HS-27A (cell line): Measurements from ENCODE around the gene PDE6D.

Experiments used
- DNase-seq: peaks from one replicate; pipeline ENCODE4 v3.0.0-alpha.2; 2012; ENCODE audit warnings: low read depth, missing footprints

The PDE6D gene

DNA sequence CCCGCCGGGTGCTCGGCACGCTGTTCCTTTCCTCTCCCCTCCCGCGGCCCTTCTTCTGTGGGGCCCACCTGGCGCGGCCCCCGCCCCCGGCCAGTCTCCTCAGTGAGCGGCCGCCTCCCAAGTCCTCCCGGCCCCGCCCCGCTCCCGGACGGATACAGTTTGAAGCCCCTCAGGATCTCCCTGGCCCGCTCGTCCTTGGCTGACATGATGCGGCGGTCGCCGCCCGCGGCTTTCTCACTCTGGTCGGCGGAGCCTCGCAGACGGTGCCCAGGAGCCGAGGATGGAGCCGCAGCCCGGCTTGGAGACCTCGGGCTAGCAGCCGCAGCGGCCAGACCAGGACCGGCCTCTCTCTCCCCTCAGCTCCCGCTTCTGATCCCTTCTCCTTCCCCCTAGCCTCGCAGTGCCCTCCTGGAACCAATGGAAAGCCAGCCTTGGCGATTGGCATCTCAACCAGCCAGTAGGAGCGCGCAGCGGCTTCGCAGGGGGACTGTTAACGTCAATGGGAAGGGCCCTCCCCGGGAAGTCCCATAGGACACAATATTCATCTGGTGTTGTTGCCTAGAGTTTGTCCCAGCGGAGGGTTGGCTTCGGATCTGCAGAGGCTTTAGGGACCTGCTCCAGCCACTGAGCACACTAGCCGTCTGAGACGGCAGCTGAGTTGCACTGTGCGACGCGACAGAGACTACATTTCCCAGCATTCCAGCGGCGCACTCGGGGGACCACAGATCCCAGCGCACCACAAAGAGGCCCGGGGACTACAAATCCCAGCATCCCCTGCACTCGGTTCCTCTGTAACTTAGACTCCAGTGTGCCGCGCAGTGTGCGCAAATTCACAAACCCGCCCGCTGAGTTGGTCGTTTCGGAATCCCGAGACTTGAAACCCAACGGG, at the start of gene PDE6D:
TSS of gene PDE6D (minus strand) at position 374 of the 889 bp plus-strand sequence. CDS start at position 206, 168 bp downstream.
- peak; percentile 95 for DNase-seq

- DNase-seq: no peak
Observed at GRCh38 chr2:231821908-231822307, 40.8 kb upstream of the PDE6D start.

DNA sequence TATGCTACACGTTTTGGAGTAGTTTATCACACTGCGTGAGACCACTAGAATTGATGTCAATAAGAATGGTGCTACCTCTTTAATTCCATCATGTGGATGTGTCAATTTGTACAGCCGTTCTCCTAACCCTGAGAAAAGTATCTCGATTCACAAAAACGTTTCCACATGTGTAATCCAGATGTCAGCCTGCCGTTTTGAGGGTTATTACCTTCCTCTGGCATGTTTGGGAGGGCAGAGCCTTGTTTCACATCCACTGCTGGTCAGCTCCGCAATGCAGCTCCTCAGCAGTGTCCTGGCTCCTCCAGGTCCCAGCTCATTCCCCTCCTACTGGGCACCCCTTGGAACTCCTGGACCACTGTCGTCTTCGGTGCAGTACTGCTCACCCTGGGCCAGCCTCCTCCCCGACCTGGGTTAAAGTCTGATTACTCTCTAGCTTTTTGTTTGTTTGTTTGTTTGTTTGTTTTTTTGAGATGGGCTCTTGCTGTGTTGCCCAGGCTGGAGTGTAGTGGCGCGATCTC, 39.8 kb upstream of the PDE6D start:
- DNase-seq: no peak

DNA sequence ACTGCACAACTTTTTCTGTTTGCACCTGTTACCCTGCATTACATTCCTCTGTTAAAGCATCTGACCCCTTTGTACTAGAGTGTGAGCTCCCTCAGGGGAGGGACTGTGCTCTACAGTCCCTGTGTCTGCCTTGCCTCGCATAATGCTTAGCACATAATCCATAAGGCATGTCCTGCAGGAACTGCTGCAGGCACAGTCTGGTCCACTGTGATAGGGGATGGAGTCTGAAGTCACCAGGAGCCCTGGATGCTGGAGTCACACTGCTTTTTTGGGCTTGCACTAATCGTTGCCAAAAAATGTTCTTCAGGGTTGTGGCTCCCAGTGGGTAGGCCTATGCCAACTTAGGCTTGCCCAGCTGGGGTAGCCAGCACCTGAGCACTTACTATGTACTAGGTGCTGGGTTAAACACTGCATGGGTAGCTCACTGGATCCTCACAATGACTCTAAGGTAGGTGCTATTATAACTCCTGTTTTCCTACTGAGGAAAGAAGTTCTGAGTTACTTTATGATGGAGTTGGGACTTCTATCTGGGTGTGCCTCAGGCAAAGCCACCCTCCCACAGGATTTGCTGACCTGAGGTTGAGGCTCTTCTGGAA, 38.5 kb upstream of the PDE6D start:
- no peak for DNase-seq

DNA sequence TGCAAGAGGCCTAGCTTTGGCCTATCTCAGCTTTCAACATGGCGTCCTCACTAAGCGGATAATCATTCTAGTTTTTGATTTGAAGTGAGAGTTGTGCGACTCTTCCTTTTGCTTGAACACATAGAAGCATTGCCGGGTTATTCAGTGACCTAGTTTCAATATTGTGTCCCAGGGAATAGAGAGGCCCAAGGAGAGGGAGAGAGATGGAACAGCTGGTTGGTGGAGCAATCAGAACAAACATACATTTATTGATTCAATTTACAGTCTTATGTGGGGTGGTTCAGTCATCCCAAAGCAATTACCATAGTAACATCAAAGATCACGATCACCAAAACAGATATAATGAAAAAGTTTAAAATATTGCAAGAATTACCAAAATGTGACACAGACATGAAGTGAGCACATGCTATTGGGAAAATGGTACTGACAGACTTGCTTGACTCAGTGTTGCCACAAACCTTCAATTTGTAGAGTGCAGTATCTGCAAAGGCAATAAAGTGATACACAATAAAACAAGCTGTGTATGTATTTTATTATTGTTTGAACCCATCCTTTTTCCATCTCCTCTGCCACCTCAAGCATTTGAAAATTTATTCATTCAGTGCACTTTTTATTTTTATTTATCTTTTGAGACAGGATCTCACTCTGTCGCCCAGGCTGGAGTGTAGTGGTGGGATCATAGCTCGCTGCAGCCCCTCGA, 35.4 kb upstream of the PDE6D start:
- no peak for DNase-seq

DNA sequence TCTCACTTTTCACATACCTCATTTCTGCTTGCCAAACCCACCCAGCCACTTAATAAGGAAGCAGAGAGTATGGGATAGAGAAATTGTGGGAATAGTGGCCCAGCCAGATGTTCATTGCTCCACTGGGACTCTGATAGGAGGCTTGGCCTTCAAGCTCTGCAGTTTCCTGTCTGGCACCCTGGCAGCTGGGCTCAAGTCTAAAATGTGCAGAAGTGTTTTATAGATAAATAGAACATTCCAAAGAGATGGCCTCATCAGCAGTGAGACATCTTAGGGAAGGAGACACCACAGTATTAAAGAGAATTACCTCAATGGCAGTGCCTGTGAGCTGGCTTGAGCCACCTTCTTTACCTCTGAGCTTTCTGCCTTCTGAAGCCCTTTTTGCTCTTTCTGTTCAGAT, 29.8 kb upstream of the PDE6D start:
- DNase-seq: peak; percentile 7

DNA sequence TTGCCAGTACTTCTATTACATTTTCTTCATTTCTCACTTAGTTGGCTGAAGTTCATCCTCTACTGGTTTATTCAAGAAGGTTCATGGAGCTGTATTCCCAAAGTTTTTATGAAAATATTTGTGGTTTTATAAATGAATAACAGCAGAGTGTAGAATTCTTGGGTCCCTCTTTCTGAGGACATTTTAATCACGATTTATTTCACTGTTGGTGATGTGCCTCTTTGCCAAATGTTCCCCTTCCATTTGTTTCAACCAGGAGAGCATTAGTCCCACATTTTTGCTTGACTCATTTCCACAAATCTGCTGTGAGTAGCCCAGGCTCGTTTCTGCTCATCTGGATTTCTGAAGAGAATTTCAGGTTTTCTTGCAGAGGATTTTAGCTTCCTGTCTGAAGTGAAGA, 25.9 kb upstream of the PDE6D start:
- no peak for DNase-seq

- DNase-seq: no peak
Observed at GRCh38 chr2:231803501-231804138, 22.5 kb upstream of the PDE6D start.

DNA sequence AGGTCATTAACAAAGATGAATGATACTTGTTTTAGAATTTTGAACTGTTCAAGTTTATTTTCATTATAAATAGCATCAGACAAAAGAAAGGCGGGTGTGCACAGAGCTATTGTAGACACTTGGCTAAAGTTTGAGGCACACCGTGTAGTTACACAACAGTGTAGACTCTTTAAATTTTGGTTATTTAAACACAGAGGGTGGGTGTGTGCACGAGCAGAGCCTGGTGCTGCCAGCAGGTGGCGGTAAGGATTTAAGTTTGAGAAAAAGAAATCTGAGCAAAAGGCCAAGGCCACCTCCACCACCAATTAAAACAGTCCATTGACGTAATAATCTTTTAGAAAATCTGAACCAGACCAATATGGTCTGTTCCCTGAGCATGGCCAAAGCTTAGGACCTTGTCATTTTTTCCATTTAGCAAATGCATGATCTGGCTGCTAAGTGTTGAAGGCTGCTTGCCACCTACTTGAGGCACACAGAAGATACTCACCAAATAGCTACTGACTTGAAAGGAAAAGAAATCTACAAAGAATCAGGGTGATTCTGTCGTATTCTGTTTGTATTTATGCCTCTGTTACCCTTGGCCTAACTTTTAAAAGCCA, 19.5 kb upstream of the PDE6D start:
- DNase-seq: no peak

- peak; percentile 24 for DNase-seq
Observed at GRCh38 chr2:231795525-231796327, 14.6 kb upstream of the PDE6D start.

GRCh38 chr2:231794383-231794782, 13.3 kb upstream of the PDE6D start:
- no peak for DNase-seq

DNA sequence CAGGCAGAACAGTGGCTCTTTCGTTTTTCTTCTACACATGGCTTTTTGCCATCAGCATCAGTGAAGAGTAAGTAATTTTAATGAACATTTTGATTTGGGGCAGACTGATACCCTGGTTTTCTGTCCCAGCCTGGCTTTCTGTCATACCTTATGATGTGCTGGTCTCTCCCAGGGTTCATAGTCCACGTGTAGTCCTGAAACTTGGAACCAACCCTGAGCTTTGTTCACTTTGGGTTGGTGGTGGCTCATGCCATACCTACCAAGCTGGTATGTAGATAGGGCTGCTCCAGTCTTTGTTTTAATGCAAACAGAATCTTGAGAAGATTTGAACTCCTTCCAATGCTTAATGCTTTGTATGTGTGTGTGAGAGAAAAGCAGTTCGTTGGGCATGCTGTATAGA, 10.0 kb upstream of the PDE6D start:
- DNase-seq: no peak

DNA sequence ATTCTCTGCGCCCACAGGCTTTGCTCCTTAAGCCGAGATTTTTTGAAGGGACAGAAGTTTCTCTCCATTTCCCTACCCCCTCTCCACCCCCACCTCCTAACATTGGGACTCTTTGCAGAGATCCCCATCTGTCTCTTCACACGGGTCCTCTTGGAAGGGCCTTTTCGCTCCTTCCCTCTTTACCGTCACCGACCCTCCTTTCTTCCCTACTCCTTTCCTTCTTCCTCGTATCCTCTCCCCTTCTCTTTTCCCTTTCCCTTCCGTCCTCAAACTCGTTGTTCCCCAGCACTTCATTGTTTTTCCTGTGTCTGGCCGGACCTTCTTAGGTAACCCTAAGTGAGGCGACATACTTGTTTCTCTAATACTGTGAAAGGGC, 5.8 kb upstream of the PDE6D start:
- no peak for DNase-seq

- DNase-seq: no peak
Observed at GRCh38 chr2:231786177-231786916, 5.3 kb upstream of the PDE6D start, which contains the start of gene COPS7B. Gene COPS7B, plus strand, starts transcription at chr2:231786445. Its CDS starts 2,126 bp downstream, at chr2:231788571.

DNA sequence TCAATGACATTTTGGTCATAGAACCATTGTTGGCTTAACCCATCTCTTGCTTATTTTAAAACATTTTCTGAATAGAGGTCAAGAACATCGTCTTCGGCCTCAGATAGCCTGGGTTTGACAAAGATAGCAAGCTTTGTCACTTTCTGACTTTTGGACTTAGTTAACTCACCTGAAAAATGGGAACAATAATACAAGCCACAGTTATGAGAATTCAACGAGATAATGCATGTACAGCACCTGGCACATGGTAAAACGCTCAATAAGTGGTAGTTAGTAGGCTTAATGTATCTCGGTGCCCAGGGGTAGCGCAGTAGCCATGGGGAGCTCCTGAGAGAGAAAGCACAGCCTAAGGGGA, 4.7 kb upstream of the PDE6D start:
- DNase-seq: no peak

- no peak for DNase-seq
Observed at GRCh38 chr2:231785413-231785812, 4.3 kb upstream of the PDE6D start.

DNA sequence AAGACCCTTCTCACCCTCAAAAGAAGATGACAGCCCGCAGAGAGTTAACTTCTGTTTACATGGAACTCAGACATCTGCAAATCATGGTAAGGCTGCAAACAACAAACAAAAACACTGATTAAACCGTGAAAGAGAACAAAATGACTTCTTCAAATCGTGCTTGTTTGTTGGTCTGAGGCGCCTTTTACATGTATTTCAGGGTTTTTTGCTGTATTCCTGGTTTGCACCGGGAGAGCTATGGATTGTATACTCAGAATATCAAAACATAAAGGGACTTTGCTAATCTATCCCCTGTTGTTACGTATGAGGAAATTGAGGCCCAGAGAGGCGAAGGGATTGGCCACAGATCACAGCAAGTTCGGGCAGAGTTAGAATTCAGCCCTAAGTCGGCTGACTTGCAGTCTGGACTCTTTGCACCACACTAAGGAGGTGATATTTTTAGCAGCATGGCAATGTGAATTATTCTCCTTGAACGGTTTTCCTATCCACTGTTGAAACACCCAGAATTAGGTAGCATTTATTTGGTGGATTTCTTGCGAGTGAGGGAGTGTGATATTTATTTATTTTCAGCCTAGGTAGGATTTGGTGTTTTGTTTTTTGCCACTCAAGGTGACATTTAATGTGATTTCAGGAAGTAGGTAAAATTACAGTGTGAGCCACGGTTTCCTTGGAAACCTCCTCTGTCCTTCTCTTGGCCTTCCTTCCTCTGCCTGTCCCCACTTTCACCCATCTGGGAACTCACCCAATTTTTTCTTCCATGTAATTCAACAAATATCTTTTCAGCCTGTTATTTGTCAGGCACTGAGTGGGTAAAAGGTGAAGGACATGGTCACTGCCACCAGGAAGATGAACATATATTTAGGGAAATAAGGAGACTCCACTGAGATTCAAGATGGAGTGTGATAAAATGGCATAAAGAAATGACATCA, 980 bp upstream of the PDE6D start:
- no peak for DNase-seq

DNA sequence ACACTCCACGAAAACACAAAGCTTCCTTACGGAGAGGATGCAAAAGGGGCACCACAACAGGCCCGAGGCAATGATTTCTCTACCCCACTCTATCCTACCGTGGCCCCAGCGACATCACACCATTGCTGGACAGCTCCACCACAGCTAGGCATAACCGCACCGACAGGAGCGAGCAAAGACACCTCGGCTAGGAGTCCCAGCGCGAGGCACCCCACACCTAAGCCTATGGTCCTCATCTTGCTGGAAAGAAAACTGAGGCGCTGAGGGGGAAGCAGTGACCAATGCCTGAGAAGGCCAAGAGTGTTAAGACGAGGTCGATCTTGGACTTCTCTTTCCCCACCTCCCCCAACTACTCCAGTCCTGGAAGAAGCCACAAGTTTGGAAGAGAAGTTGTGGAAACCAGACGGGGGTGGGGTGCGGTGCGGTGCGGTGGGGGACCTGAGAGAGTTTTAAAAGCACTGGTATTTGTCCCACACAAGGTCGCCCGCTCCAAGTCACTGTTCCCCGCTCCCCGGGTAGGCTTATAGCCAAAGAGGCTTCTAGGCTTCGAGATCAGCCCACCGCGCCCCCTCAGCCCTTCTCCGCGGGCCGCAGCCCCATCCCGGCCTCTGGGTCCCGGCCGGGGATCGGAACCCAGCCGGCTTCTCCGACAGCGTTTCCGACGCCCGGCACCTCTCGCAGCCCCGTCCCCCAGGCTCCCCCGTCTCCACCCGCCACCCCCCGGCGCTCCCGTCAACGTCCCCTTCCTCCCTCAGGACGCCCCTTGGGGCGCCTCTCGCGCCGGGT, 766 bp downstream of the PDE6D start:
- DNase-seq: no peak
